Measurements from ENCODE around the gene ANLN. TPM values are rescaled to one million over a fixed set of nuclear protein-coding genes. Genes with fewer than 3 reads are reported as not detected.

ANLN gene, protein sequence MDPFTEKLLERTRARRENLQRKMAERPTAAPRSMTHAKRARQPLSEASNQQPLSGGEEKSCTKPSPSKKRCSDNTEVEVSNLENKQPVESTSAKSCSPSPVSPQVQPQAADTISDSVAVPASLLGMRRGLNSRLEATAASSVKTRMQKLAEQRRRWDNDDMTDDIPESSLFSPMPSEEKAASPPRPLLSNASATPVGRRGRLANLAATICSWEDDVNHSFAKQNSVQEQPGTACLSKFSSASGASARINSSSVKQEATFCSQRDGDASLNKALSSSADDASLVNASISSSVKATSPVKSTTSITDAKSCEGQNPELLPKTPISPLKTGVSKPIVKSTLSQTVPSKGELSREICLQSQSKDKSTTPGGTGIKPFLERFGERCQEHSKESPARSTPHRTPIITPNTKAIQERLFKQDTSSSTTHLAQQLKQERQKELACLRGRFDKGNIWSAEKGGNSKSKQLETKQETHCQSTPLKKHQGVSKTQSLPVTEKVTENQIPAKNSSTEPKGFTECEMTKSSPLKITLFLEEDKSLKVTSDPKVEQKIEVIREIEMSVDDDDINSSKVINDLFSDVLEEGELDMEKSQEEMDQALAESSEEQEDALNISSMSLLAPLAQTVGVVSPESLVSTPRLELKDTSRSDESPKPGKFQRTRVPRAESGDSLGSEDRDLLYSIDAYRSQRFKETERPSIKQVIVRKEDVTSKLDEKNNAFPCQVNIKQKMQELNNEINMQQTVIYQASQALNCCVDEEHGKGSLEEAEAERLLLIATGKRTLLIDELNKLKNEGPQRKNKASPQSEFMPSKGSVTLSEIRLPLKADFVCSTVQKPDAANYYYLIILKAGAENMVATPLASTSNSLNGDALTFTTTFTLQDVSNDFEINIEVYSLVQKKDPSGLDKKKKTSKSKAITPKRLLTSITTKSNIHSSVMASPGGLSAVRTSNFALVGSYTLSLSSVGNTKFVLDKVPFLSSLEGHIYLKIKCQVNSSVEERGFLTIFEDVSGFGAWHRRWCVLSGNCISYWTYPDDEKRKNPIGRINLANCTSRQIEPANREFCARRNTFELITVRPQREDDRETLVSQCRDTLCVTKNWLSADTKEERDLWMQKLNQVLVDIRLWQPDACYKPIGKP
- 4.2 and 5.8 TPM in 2 replicates for polyA plus RNA-seq
- polyA minus RNA-seq: 5.6 and 8.5 TPM in 2 replicates

DNA sequence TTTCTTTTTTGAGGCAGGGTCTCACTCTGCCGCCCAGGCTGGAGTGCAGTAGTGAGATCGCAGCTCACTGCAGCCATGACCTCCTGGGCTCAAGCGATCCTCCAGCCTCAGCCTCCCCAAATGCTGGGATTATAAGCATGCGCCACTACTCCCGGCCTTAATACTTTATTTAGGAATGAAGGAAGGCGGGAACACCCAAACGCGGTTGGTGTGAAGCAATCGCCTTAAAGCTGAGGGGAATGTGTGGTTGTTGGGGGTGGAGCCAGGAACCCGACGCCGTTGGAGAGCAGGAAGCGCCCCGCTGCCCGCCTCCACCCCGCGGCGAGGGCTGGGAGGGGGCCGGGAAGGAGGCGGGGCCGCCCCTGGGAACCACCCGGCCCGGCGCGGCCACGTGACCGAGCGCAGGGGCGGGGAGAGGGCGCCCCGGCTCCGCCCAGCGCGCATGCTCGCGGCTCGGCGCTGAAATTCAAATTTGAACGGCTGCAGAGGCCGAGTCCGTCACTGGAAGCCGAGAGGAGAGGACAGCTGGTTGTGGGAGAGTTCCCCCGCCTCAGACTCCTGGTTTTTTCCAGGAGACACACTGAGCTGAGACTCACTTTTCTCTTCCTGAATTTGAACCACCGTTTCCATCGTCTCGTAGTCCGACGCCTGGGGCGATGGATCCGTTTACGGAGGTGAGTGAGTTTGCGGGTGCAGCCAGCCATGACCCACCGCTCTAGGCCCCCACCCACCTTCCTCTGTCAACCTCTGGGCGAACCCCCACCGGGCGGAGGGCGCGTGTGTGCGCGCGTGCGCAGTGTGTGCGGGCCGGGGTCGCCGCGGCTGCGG lies at the start of gene ANLN:
Gene ANLN, plus strand, starts transcription at position 492 of the 828 bp plus-strand sequence. Its CDS starts 165 bp downstream, at position 657.
- H3K4me3 ChIP-seq (ENCODE audit: low read length): peak within 1 kb of the TSS; percentile 92
- peak within 1 kb of the TSS; percentile 73 for H3K9ac ChIP-seq (ENCODE audit: low read length)
- TF ChIP-seq RAD21 (conservative IDR thresholded peaks at IDR 0.05) (no peak), MXI1 (conservative IDR thresholded peaks at IDR 0.05; ENCODE audit: poor library complexity, severe bottlenecking) (peak; percentile 97), EZH2 (IDR thresholded peaks at IDR 0.05; ENCODE audit: borderline replicate concordance, insufficient read depth, low read length, poor library complexity, severe bottlenecking) (no peak), TAF1 (IDR thresholded peaks at IDR 0.05; ENCODE audit: low read depth) (no peak)
- TF ChIP-seq, protein P1, sequence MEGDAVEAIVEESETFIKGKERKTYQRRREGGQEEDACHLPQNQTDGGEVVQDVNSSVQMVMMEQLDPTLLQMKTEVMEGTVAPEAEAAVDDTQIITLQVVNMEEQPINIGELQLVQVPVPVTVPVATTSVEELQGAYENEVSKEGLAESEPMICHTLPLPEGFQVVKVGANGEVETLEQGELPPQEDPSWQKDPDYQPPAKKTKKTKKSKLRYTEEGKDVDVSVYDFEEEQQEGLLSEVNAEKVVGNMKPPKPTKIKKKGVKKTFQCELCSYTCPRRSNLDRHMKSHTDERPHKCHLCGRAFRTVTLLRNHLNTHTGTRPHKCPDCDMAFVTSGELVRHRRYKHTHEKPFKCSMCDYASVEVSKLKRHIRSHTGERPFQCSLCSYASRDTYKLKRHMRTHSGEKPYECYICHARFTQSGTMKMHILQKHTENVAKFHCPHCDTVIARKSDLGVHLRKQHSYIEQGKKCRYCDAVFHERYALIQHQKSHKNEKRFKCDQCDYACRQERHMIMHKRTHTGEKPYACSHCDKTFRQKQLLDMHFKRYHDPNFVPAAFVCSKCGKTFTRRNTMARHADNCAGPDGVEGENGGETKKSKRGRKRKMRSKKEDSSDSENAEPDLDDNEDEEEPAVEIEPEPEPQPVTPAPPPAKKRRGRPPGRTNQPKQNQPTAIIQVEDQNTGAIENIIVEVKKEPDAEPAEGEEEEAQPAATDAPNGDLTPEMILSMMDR (IDR thresholded peaks at IDR 0.05; ENCODE audit: poor library complexity, severe bottlenecking): peak; percentile 9
- H3K4me2 ChIP-seq (ENCODE audit: low read length): peak within 1 kb of the TSS; percentile 72
- H3F3A ChIP-seq (ENCODE audit: insufficient read depth, low read length, poor library complexity, severe bottlenecking): no peaks in the 10 kb centered on the region
- no peaks in the 10 kb centered on the region for H4K20me1 ChIP-seq (ENCODE audit: insufficient read depth)
- peak within 1 kb of the TSS; percentile 96 for H2AFZ ChIP-seq (ENCODE audit: low read depth, low read length)
- no peaks in the 10 kb centered on the region for H3K36me3 ChIP-seq (ENCODE audit: insufficient read depth, low read length)
- H3K27ac ChIP-seq (ENCODE audit: low read length): peak within 1 kb of the TSS; percentile 81
- H3K79me2 ChIP-seq (replicated peaks; ENCODE audit: insufficient read depth, low read length): peaks cover 32% of the 10 kb centered on the region
- H3K9me3 ChIP-seq (ENCODE audit: low read length): no peaks in the 10 kb centered on the region
- H3K27me3 ChIP-seq (ENCODE audit: insufficient read depth, low read depth, low read length): no peaks in the 10 kb centered on the region
- H3K9me2 ChIP-seq (ENCODE audit: insufficient read depth, low read length): no peaks in the 10 kb centered on the region

DNA sequence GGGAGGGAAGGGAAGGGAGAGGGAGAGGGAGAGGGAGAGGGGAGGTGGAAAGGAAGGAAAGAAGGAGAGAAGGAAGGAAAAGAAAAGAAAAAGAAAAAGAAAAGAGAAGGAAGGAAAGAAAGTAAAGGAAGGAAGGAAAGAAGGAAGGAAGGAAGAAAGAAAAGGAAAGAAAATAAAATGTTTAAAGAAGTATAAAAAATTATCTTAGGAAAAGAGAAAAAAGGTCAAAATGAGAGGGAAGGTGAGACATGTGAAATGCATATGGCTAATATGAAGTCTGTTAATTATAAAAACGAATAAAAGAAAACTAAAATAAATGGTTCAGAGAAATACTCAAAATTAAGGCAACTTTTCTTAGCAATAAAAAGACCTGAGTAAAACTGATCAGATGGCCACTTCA lies 46.1 kb upstream of the ANLN start:
- Histone ChIP-seq H3K4me3 (ENCODE audit: low read length) (no peak overlapping the region), H3K9me3 (ENCODE audit: low read length) (no peaks in the 10 kb centered on the region), H4K20me1 (ENCODE audit: insufficient read depth) (no peaks in the 10 kb centered on the region), H3K79me2 (replicated peaks; ENCODE audit: insufficient read depth, low read length) (no peaks in the 10 kb centered on the region), H3K9me2 (ENCODE audit: insufficient read depth, low read length) (no peaks in the 10 kb centered on the region), H3F3A (ENCODE audit: insufficient read depth, low read length, poor library complexity, severe bottlenecking) (no peaks in the 10 kb centered on the region), H3K4me2 (ENCODE audit: low read length) (no peak overlapping the region), H3K9ac (ENCODE audit: low read length) (no peak overlapping the region), H2AFZ (ENCODE audit: low read depth, low read length) (no peak overlapping the region), H3K36me3 (ENCODE audit: insufficient read depth, low read length) (no peaks in the 10 kb centered on the region), H3K27me3 (ENCODE audit: insufficient read depth, low read depth, low read length) (no peaks in the 10 kb centered on the region), H3K27ac (ENCODE audit: low read length) (no peak overlapping the region)
- TF ChIP-seq, protein P1 (IDR thresholded peaks at IDR 0.05; ENCODE audit: poor library complexity, severe bottlenecking): no peak
- TF ChIP-seq EP300 (conservative IDR thresholded peaks at IDR 0.05; ENCODE audit: poor library complexity, severe bottlenecking): no peak
- no peak for TF ChIP-seq POLR2AphosphoS5 (IDR thresholded peaks at IDR 0.05)
- TF ChIP-seq, protein P2, sequence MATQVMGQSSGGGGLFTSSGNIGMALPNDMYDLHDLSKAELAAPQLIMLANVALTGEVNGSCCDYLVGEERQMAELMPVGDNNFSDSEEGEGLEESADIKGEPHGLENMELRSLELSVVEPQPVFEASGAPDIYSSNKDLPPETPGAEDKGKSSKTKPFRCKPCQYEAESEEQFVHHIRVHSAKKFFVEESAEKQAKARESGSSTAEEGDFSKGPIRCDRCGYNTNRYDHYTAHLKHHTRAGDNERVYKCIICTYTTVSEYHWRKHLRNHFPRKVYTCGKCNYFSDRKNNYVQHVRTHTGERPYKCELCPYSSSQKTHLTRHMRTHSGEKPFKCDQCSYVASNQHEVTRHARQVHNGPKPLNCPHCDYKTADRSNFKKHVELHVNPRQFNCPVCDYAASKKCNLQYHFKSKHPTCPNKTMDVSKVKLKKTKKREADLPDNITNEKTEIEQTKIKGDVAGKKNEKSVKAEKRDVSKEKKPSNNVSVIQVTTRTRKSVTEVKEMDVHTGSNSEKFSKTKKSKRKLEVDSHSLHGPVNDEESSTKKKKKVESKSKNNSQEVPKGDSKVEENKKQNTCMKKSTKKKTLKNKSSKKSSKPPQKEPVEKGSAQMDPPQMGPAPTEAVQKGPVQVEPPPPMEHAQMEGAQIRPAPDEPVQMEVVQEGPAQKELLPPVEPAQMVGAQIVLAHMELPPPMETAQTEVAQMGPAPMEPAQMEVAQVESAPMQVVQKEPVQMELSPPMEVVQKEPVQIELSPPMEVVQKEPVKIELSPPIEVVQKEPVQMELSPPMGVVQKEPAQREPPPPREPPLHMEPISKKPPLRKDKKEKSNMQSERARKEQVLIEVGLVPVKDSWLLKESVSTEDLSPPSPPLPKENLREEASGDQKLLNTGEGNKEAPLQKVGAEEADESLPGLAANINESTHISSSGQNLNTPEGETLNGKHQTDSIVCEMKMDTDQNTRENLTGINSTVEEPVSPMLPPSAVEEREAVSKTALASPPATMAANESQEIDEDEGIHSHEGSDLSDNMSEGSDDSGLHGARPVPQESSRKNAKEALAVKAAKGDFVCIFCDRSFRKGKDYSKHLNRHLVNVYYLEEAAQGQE (IDR thresholded peaks at IDR 0.05; ENCODE audit: borderline replicate concordance): no peak
- TF ChIP-seq MXI1 (conservative IDR thresholded peaks at IDR 0.05; ENCODE audit: poor library complexity, severe bottlenecking): no peak
- TF ChIP-seq RAD21 (conservative IDR thresholded peaks at IDR 0.05): no peak
- TF ChIP-seq TAF1 (IDR thresholded peaks at IDR 0.05; ENCODE audit: low read depth): no peak
- TF ChIP-seq SMC3 (conservative IDR thresholded peaks at IDR 0.05; ENCODE audit: poor library complexity): no peak
- no peak for TF ChIP-seq EZH2 (IDR thresholded peaks at IDR 0.05; ENCODE audit: borderline replicate concordance, insufficient read depth, low read length, poor library complexity, severe bottlenecking)

Measured in neural cell (in vitro differentiated cells).